Stimulated activated CD8-positive, alpha-beta memory T cell treated with anti-CD3 and anti-CD28 coated beads, Interleukin-4, amount 100 ng/mL, for 48 hours (primary cell): ENCODE results near the gene LNPK.
"Not testable (repeated sequence)": the region's sequence is repeated elsewhere in the genome, so short reads cannot be mapped to it uniquely, and the experiment has no call there.

Experiments
- DNase-seq: peaks from one replicate; pipeline ENCODE4 v3.0.0-alpha.2; 2020

LNPK gene

DNA sequence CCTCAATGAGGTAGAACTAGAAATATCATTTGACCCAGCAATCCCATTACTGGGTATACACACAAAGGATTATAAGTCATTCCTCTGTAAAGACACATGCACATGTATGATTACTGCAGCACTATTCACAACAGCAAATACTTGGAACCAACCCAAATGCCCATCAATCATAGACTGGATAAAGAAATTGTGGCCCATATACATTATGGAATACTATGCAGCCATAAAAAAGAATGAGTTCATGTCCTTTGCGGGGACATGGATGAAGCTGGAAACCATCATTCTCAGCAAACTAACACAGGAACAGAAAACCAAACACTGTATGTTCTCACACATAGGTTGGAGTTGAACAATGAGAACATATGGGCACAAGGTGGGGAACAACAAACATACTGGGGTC is 106.1 kb downstream of the LNPK start:
- not testable (repeated sequence) for DNase-seq

DNA sequence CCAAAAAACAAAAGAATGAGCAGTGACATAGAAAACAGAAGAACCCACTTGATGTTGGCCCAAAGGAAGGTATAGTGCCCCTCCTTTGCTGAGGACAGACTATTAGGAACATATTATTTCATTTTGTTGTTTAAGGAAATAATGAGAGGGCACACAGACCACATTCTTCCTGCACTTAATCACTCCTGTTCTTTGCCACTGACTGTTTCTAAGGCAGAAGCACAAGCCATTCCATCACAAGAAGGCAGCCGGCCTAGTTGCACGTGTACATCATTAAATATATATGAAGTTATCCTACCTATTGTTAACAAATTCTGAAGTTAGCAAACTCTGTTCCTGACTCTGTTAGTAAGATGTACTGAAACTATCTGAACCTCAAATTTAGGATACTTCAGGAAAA is 110.0 kb downstream of the LNPK start:
- no peak for DNase-seq

DNA sequence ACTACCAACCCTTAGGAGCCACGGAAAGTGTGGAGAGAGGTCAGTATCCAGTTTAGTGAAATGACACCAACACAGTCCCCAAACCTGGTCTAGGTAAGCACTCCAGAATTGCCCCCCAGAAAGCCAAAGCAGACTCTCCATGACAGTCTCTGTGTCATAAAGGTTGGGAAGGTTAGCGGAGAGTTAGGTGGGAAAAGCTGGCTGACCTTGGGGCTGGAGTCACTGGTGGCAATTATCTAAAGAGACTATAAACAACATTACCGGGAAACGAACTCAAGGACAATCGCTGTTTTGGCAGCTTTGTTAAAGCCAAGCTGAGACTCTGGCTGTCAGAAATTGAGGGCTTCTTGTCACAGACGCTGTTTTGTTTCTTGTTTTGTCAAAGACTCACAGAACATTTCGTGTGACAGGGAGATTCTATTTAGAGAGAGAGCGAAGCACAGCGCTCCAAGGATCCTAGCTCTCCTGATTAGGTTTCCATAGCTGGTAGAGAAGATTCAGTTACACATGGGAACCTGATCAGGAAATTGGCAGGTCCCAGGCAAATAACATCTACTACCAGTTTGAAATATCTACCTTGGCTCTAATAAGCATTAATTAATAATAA is 111.3 kb downstream of the LNPK start:
- no peak for DNase-seq

DNA sequence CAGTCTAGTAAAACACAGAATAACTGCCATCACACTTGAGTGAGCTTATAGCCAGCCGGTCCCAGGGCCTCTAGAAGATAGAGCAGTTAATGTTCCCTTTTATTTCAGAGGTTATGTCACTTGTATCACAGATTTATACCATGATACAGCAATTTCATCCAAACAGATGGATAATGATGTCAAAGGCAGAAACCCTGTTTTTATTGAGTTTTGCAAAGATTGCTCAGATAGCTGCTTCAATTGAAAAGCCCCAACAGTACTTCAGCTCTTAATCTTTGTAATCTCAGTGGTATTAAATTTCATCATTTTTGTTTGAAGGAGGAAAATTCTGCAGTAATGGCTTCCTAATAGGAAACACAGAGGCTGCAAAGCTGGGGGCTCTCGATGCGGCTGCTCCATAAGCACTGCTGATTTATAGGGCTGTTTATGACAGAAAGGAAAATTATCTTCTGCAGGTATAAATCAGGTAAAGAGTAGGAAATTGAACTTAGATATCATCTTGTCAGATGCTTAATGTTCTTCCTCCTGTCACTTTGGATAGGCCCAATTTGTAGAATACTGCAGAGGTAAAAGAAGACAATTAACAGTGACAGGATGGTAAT is 112.3 kb downstream of the LNPK start:
- no peak for DNase-seq

DNA sequence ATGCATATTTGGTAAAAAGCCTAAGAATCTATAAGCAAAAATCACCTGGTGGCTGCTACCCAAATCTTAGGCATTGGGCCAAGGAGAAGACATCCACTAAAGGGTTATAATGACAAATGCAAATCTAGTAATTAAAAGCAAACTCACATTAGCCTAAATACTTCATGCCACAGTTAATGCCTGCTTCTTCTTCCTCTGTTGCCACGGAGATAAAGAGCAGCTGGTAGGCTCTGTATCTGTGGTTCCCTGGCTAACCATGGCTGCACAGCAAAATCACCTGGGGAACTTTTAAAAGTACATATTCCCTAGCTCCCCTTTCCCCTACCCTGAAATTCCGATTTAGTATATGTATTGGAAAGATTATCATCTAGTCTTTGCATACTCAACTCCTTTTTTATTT is 114.3 kb downstream of the LNPK start:
- DNase-seq, result no peak

DNA sequence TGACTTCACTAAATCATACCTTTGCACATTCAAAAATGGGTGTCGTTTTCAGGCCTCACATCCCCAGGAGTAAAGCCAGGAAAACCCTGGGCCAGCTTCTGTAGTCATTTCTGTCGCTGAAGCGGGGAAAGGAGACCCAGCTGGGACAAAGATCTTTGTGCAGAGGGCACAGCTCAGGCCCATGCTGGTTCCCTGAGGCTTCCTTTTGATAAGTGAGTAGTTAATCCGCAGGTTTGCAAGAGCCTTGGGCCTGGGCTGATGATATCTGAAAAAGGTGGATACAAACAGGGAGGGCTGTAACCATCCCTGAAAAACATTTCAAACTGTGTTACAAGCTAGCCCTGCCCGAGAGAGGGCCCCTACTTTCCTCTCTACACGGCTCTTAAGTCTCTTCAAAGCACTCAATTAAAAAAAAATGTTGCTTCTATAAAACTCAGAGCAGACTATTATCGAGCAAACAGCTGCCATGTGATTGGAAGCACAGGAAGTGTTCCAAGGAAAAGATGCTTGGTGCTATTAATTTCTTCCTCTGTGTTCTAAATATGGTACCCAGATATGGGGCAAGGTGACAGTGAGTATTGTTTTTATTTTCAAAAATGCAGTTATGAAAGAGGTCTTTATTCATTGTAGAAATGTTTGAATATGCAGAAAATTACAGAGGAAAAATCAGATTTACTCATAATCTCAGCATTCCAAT is 117.2 kb downstream of the LNPK start:
- DNase-seq, result no peak

DNA sequence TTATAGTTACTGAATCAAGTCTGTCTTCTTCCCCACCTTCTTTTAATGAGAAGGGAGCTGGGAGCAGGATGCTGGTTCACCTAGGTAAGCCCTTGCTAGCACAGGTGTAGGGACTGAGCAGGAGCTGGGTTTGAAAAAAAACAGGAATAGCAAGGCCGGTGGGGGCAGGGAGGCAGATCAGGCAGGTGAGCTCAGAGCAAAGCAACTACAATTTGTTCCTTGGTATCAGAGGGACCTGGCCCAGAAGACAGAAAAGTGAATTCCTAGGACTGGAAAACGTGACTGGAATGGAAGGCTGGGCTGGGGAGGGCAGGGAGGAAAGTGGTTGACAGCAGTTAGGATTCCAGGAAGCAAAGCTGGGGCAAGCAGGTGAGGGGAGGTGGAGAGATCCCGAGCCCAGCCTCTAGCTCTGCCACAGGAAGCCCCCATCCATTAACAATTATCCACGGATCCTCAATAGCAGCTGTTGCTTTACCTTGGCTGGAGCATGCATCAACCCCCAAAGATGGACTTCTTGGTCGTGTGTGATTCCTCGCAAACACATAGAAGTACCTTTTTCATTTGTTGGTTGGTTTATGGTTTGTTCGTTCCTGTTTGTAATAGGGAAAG is 118.4 kb downstream of the LNPK start:
- DNase-seq, result no peak

DNA sequence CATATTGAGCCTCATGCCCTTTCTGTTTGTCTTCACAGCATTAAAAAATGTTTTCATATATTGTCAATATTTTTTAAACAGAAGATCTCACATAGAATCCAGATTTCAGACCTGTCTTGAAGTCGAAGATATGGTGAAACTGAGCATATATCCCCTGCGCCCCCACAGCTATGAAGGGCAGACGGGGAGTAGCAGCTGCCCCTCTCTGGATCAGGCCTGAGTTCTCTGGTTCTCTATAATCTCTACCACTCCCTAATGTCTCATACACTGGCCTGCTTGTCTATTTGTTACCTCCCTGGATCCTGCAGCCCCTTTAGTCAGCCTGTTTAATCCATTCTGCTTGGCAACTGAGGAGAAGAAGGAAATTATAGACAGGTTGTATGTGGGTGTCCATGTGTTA is 122.4 kb downstream of the LNPK start:
- DNase-seq, result no peak

DNA sequence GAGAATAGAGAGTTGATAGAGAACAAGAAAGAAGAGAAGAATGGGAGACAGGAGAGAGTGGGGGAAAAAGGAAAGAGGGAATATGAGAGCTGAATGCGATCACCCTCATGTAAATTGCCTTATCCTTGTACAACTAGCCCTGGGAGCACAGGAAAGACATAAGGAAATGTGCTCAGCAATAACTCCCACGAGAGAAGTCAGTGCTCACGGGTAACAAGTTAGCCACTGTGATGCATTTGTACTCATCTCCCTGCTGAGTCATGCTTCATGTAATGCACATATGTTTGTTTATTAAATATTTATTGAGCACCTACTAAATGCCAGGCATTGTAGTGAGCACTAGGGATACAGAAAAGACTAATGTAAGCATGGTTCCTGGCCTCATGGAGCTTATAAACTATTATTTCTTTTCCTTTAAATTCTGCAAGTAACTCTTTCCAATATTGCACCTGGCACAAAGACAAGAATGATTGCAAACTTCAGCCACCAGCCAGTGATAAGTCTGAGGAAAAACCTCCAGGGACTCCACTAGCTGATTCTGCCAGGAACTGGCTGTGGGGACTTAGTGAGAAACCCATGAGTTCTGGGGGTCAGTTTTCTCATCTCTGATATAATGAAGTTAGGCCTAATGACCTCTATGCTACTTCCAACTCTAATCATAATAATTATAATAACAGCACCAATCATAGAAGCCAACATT is 124.1 kb downstream of the LNPK start:
- DNase-seq, result no peak

DNA sequence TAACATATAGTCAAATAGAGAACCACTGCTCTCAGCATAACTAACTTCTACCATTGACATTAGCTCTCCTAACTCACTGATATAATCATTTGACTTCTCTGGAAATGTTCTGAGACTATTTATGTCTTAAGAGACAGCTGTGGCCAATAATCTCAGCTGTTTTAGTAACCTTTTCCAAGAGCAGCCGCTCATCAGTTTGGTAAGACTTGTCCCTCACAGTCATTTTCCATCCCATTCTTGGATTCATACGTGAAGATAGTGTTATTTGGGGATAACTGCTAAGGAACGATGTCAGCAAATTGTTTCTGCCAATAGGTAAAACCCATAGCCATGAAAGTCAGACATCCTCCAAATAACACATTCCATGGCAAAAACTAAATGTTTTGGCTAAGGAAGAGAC is 127.8 kb downstream of the LNPK start:
- no peak for DNase-seq
